CD4-positive, alpha-beta T cell (primary cell): Measurements from ENCODE around the gene C9orf43. TPM values are rescaled to one million over a fixed set of nuclear protein-coding genes. Genes with fewer than 3 reads are reported as not detected.
"Not testable (repeated sequence)": the region's sequence is repeated elsewhere in the genome, so short reads cannot be mapped to it uniquely, and the experiment has no call there.

ENCODE experiments used
- ATAC-seq: fragments of 200-7000 bp; cut with Tn5 transposase; one replicate; pipeline ENCODE4 v1.10.0; 2022; ENCODE audit warnings: mild to moderate bottlenecking; ENCODE audit not compliant: poor library complexity
- CTCF ChIA-PET: fragments of 350-600 bp; sonication (Branson Sonifier 250); formaldehyde crosslinking; loops from one replicate; lab custom pipeline; 2021; ENCODE audit warnings: antibody characterized with exemption, inconsistent platforms; lab: Charles Lee
- POLR2A ChIA-PET: fragments of 350-600 bp; sonication (Branson Sonifier 250); formaldehyde crosslinking; loops from one replicate; lab custom pipeline; 2021; ENCODE audit warnings: antibody characterized with exemption, inconsistent platforms; lab: Charles Lee
- DNase-seq, 14 experiments: peaks; one replicate each; pipeline ENCODE4 v3.0.0-alpha.2; 2013 to 2020; ENCODE audit warnings: mixed read lengths in 2 of 14
- H3K27ac ChIP-seq, 2 donors: one replicate each; pipeline versions ENCODE4 v1.5.1 to v1.7.0; 2013; ENCODE audit warnings: low read length in 2 of 2, low read depth in 1 of 2, mild to moderate bottlenecking in 1 of 2
- H3K27me3 ChIP-seq, 2 experiments: 1 replicate in 1 of 2; 2 replicates in 1 of 2; pipeline versions ENCODE4 v1.6.1 to v1.7.0; 2013; ENCODE audit warnings: low read length in 2 of 2, control low read depth in 1 of 2, mild to moderate bottlenecking in 1 of 2, moderate library complexity in 1 of 2; ENCODE audit not compliant: insufficient read depth in 2 of 2, control insufficient read depth in 1 of 2
- H3K36me3 ChIP-seq: one replicate; pipeline ENCODE4 v1.6.1; 2013; ENCODE audit warnings: low read length, control low read depth; ENCODE audit not compliant: insufficient read depth
- H3K4me1 ChIP-seq: one replicate; pipeline ENCODE4 v1.6.1; 2013; ENCODE audit warnings: low read length, control low read depth; ENCODE audit not compliant: insufficient read depth
- H3K4me3 ChIP-seq: one replicate; pipeline ENCODE4 v1.5.1; 2013; ENCODE audit warnings: mild to moderate bottlenecking, low read length, moderate library complexity
- H3K9me3 ChIP-seq, 2 experiments: 1 replicate in 1 of 2; 2 replicates in 1 of 2; pipeline versions ENCODE4 v1.6.1 to v1.7.0; 2013; ENCODE audit warnings: low read length in 2 of 2, mild to moderate bottlenecking in 2 of 2, control low read depth in 1 of 2, moderate library complexity in 1 of 2; ENCODE audit not compliant: control insufficient read depth in 1 of 2, insufficient read depth in 1 of 2
- H3K27ac Mint-ChIP-seq: one replicate; pipeline ENCODE4 v1.8.0; 2020; ENCODE audit warnings: mixed read lengths
- H3K27me3 Mint-ChIP-seq: one replicate; pipeline ENCODE4 v1.8.0; 2021; ENCODE audit warnings: mixed read lengths
- H3K36me3 Mint-ChIP-seq: one replicate; pipeline ENCODE4 v1.8.0; 2021; ENCODE audit warnings: low read depth, mixed read lengths
- H3K4me1 Mint-ChIP-seq: one replicate; pipeline ENCODE4 v1.8.0; 2021; ENCODE audit warnings: low read depth, mixed read lengths
- H3K4me3 Mint-ChIP-seq: one replicate; pipeline ENCODE4 v1.8.0; 2020; ENCODE audit warnings: mild to moderate bottlenecking, mixed read lengths
- H3K9me3 Mint-ChIP-seq: one replicate; pipeline ENCODE4 v1.8.0; 2020; ENCODE audit warnings: mixed read lengths
- intact Hi-C, 2 experiments: fragments of 100-400 bp; cut with DNase I in 1 of 2; cut with micrococcal nuclease in 1 of 2; formaldehyde crosslinking; loops; one replicate each; pipeline versions ENCODE4 v1.15.1 to v1.9.0; 2023 to 2025; cut with DNase I, micrococcal nuclease
- total RNA-seq, 174 experiments: library from RNA in 2 of 174; stranded (reverse) in 2 of 174; gene quantifications; one replicate each; pipeline ENCODE4 v1.2.3 and lab custom pipeline; 2021 to 2026
- TF ChIP-seq, protein P1 (sequence below): fragments of 200-600 bp; IDR thresholded peaks from one replicate; pipeline ENCODE4 v1.8.0; 2022; ENCODE audit warnings: antibody characterized with exemption, mild to moderate bottlenecking

The C9orf43 gene
- total RNA-seq, 2 experiments from 2014 or later, result 0.60 to 0.95 TPM

GRCh38 chr9:113380869-113381378 is 29.6 kb upstream of the C9orf43 start:
- POLR2A ChIA-PET, result no interaction called here
- TF ChIP-seq, protein P1, sequence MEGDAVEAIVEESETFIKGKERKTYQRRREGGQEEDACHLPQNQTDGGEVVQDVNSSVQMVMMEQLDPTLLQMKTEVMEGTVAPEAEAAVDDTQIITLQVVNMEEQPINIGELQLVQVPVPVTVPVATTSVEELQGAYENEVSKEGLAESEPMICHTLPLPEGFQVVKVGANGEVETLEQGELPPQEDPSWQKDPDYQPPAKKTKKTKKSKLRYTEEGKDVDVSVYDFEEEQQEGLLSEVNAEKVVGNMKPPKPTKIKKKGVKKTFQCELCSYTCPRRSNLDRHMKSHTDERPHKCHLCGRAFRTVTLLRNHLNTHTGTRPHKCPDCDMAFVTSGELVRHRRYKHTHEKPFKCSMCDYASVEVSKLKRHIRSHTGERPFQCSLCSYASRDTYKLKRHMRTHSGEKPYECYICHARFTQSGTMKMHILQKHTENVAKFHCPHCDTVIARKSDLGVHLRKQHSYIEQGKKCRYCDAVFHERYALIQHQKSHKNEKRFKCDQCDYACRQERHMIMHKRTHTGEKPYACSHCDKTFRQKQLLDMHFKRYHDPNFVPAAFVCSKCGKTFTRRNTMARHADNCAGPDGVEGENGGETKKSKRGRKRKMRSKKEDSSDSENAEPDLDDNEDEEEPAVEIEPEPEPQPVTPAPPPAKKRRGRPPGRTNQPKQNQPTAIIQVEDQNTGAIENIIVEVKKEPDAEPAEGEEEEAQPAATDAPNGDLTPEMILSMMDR, result no peak
- Mint-ChIP-seq H3K27me3 (no peaks in the 10 kb centered on the region), H3K4me1 (peaks cover 5% of the 10 kb centered on the region), H3K4me3 (no peak overlapping the region), H3K36me3 (no peaks in the 10 kb centered on the region), H3K9me3 (no peaks in the 10 kb centered on the region), H3K27ac (no peak overlapping the region)
- peaks cover 11% of the 10 kb centered on the region for H3K4me1 ChIP-seq
- H3K27me3 ChIP-seq, result no peaks in the 10 kb centered on the region
- CTCF ChIA-PET, result no interaction called here
- DNase-seq (no peak), ATAC-seq (no peak)
- no peaks in the 10 kb centered on the region for H3K9me3 ChIP-seq
- no peak overlapping the region for H3K27ac ChIP-seq
- intact Hi-C loops, result loop anchor here in 1 of 2 experiments (1.0 kb wide), 1 partner anchor 18 kb away; no protein-coding TSS in a partner anchor
- no peak overlapping the region for H3K4me3 ChIP-seq
- no peaks in the 10 kb centered on the region for H3K36me3 ChIP-seq

- H3K27me3 Mint-ChIP-seq, H3K27ac Mint-ChIP-seq, H3K4me3 Mint-ChIP-seq, POLR2A ChIA-PET, intact Hi-C loops, H3K4me1 ChIP-seq, H3K27ac ChIP-seq, H3K27me3 ChIP-seq, H3K9me3 ChIP-seq, ATAC-seq, H3K4me1 Mint-ChIP-seq, DNase-seq, H3K36me3 Mint-ChIP-seq, CTCF ChIA-PET, H3K36me3 ChIP-seq, H3K9me3 Mint-ChIP-seq, H3K4me3 ChIP-seq: not testable (repeated sequence)
Measured at GRCh38 chr9:113381441-113381840, 29.1 kb upstream of the C9orf43 start.

DNA sequence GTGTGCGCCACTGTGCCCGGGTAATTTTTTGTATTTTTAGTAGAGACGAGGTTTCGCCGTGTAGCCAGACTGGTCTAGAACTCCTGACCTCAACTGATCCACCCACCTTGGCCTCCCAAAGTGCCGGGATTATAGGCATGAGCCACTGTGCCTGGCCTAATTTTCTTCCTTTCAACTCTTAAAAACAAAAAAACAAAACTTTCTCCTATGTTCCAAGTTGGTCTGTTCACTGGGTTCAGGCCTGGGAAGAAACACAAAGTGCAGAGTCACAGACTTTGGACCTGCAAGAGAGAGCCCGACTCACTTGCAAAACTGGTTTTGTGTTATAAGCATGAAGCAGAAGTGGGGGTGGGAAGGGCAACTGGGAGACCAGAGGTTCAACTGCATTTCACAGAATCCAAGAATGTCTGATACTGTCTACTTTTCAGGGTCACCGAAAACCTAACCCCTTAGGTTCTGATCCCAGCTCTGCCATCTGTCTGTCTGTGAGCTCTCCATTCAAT is 28.6 kb upstream of the C9orf43 start:
- Mint-ChIP-seq H3K27me3 (no peaks in the 10 kb centered on the region), H3K36me3 (peaks cover 8% of the 10 kb centered on the region), H3K27ac (no peak overlapping the region), H3K9me3 (no peaks in the 10 kb centered on the region), H3K4me1 (peaks cover 3% of the 10 kb centered on the region), H3K4me3 (no peak overlapping the region)
- no peaks in the 10 kb centered on the region for H3K36me3 ChIP-seq
- ChIA-PET POLR2A (no interaction called here), CTCF (no interaction called here)
- DNase-seq (no peak), ATAC-seq (no peak)
- H3K4me1 ChIP-seq, result peaks cover 6% of the 10 kb centered on the region
- TF ChIP-seq, protein P1, result no peak
- no peaks in the 10 kb centered on the region for H3K27me3 ChIP-seq
- H3K4me3 ChIP-seq, result no peak overlapping the region
- intact Hi-C loops, result no loop called here
- H3K9me3 ChIP-seq, result no peaks in the 10 kb centered on the region
- H3K27ac ChIP-seq, result no peak overlapping the region
